Measurements from ENCODE around the gene CIDEC.

Gene CIDEC, protein sequence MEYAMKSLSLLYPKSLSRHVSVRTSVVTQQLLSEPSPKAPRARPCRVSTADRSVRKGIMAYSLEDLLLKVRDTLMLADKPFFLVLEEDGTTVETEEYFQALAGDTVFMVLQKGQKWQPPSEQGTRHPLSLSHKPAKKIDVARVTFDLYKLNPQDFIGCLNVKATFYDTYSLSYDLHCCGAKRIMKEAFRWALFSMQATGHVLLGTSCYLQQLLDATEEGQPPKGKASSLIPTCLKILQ

DNA sequence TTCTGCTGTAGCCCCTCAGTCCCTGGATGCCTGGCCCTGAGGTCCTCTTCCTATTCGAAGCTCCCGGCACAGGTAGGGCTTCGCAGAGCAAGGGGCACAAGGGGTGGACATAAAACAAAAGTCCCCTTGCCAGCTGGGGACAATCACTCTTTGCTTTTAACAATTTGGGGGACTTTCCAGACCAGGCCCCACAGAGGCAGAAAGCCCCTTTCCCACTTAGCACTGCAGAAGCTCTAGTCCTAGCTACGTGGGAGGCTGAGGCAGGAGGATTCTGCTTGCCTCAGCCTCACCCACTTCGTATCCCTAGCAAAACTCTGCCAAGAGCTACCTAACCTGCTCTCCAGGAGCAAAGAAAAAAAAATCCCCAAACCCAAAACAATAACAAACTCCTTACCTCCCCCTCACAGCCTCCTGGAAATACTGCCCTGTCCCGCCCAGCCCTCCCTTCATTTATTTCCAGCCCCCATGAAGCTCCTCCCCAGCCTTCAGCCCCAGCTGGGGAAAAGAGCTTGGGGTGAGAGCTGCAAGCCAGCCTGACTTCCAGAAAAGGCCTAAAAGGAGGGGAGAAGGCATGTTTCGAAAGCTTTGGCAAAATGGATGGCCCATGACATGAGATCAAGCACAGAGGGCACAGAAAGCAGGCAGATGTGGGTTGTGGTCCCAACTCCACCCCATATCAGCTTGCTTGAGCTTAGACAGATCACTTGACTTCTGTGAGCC is at the start of gene CIDEC:
Gene CIDEC (minus strand): TSS at position 424 of the 720 bp plus-strand sequence. CDS start 1,767 bp downstream, outside the sequence.
- Histone ChIP-seq H3K9ac (no peak within 1 kb of the TSS), H3K4me1 (no peaks in the 10 kb centered on the region), H3K27ac (no peak within 1 kb of the TSS), H3K27me3 (no peaks in the 10 kb centered on the region), H4K20me1 (no peaks in the 10 kb centered on the region), H3K4me2 (no peak within 1 kb of the TSS), H3K9me3 (replicated peaks in 1 of 11) (no peaks in the 10 kb centered on the region), H3K4me3 (no peak within 1 kb of the TSS), H3K36me3 (no peaks in the 10 kb centered on the region)
- TF ChIP-seq Cebpa-rat (IDR thresholded peaks at IDR 0.05), result no peak

DNA sequence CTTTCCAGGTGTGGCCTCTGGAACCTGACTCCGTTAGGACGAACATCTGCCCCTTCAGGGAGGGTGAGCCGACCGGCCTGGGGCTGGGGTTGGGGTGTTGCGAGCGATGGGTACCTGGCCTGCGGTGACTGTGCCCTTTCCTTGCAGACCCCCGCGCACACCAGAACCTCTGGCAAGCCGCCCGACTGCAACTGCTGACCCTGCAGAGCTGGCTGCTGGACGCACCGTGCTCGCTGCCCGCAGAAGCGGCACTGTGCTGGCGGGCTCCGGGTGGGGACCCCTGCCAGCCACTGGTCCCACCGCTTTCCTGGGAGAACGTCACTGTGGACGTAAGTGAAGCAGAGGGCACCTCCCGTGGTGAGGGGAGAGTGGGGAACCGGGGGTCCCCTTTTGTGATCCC is 48.1 kb upstream of the CIDEC start:
- Histone ChIP-seq H3K27ac (no peak overlapping the region), H4K20me1 (no peaks in the 10 kb centered on the region), H3K36me3 (peaks cover 0 to 7% (median 0%) of the 10 kb centered on the region in 11 experiments; a peak in 1 of 22 replicates), H3K27me3 (no peaks in the 10 kb centered on the region), H3K9ac (no peak overlapping the region), H3K9me3 (replicated peaks in 1 of 11) (no peaks in the 10 kb centered on the region), H3K4me3 (no peak overlapping the region), H3K4me2 (no peak overlapping the region), H3K4me1 (peaks cover 7 to 14% (median 10%) of the 10 kb centered on the region in 10 experiments; a peak in 18 of 20 replicates)
- no peak for TF ChIP-seq Cebpa-rat (IDR thresholded peaks at IDR 0.05)

DNA sequence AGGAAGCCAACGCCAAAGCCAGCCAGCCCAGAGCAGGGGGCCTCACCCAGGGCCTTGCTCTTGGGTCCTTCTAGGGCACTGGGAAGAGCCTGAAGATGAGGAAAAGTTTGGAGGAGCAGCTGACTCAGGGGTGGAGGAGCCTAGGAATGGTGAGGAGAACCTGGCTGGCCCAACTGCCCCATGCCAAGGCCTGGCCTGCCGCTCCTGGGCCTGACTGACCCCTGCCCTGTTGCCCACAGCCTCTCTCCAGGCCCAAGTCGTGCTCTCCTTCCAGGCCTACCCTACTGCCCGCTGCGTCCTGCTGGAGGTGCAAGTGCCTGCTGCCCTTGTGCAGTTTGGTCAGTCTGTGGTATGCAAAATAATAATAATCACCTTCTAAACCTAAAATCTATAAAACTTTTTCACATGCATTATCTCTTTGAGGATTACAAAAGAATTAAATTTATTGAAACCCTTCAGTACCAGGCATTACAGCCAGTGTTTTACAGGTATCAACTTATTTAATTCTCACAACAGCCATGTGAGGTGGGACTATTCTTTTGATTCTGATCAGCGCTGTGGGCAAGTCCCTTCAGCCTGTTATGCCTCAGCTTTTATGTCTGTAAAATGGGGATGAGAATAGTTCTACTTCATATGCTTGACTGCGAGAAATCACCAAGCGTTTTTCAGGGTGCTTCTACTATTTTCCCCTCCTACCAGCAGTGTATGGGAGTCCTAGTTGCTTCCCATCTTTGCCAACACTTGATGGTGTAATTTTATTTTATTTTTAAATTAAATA is 38.4 kb upstream of the CIDEC start:
- peak overlapping the region in 1 of 11 experiments; percentile 92; a peak in 1 of 22 replicates for H3K4me2 ChIP-seq
- TF ChIP-seq Cebpa-rat (IDR thresholded peaks at IDR 0.05), result no peak
- no peaks in the 10 kb centered on the region for H3K9me3 ChIP-seq (replicated peaks in 1 of 11)
- peaks cover 0 to 24% (median 16%) of the 10 kb centered on the region in 11 experiments; a peak in 17 of 22 replicates for H3K27me3 ChIP-seq
- no peak overlapping the region for H3K27ac ChIP-seq
- no peaks in the 10 kb centered on the region for H4K20me1 ChIP-seq
- H3K4me3 ChIP-seq, result no peak overlapping the region
- H3K9ac ChIP-seq, result 0 out of 22 replicates have a peak overlapping the region, but pooled peaks of 1 of the 11 experiments have one; percentile 8
- peaks cover 31 to 45% (median 40%) of the 10 kb centered on the region in 10 experiments for H3K4me1 ChIP-seq
- H3K36me3 ChIP-seq, result no peaks in the 10 kb centered on the region; a peak in 1 of 22 replicates

DNA sequence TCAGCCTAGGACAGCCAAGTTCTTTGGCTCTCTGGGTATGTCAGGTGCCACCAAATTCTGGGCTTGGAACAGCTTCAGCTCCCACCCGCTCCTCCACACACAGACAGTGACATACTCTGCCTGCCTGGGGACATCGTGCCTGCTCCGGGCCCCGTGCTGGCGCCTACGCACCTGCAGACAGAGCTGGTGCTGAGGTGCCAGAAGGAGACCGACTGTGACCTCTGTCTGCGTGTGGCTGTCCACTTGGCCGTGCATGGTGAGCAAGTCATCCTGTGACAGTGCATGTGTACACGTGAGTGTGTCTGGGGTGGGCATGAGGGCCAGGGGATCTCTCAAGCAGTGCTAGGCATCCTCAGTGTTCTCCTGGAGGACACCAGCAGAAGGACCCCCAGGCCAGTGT is 37.8 kb upstream of the CIDEC start:
- Histone ChIP-seq H3K9me3 (replicated peaks in 1 of 11) (no peaks in the 10 kb centered on the region), H3K9ac (peak overlapping the region in 4 of 11 experiments; percentile 50 to 66 (median 59); a peak in 6 of 22 replicates), H3K36me3 (no peaks in the 10 kb centered on the region; a peak in 1 of 22 replicates), H3K27me3 (peaks cover 0 to 24% (median 16%) of the 10 kb centered on the region in 11 experiments; a peak in 17 of 22 replicates), H3K4me2 (peak overlapping the region in 10 of 11 experiments; percentile 78 to 100 (median 98); a peak in 10 of 22 replicates), H3K4me3 (no peak overlapping the region), H3K4me1 (peaks cover 31 to 47% (median 41%) of the 10 kb centered on the region in 10 experiments), H3K27ac (peak overlapping the region in 3 of 11 experiments; percentile 55 to 66 (median 62); a peak in 2 of 22 replicates), H4K20me1 (no peaks in the 10 kb centered on the region)
- no peak for TF ChIP-seq Cebpa-rat (IDR thresholded peaks at IDR 0.05)

DNA sequence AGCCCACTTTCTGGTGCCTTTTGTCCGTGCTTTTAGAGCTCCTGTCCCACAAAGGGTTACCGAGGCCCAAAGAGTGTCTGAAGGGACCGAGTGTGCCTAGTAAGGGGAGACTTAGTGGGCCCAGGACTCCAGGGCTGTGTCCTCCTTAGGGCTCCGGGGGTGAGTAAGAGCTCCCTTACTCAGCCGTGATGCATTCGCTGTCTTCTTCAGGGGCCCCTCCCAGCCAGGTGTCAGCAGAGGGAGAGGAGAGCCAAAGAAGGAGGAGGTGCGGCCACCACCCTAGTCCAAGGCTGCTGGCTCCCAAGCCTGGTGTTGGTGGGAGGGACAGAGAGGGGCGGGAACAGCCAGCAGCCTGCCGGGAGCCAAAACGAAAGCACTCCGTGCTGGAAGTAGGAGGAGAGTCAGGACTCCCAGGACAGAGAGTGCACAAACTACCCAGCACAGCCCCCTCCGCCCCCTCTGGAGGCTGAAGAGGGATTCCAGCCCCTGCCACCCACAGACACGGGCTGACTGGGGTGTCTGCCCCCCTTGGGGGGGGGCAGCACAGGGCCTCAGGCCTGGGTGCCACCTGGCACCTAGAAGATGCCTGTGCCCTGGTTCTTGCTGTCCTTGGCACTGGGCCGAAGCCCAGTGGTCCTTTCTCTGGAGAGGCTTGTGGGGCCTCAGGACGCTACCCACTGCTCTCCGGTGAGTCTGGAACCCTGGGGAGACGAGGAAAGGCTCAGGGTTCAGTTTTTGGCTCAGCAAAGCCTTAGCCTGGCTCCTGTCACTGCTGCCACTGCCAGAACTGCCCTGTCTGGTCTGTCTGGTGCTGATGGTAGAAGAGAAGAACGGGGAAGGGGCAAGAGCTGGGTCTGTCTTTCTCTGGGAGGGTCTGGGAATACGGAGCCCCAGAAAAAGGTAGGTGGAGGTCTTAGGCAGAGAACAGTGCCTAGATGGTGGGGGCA is 37.0 kb upstream of the CIDEC start, which contains the start of gene IL17RC:
Gene IL17RC (plus strand): TSS at position 365 of the 947 bp plus-strand sequence. CDS start 218 bp downstream, at position 583.
- H3K9ac ChIP-seq, result peak within 1 kb of the TSS; percentile 51 to 82 (median 78)
- H3K27ac ChIP-seq, result peak within 1 kb of the TSS; percentile 14 to 78 (median 60); a peak in 18 of 22 replicates
- peaks cover 38 to 55% (median 43%) of the 10 kb centered on the region in 10 experiments for H3K4me1 ChIP-seq
- no peaks in the 10 kb centered on the region for H3K9me3 ChIP-seq (replicated peaks in 1 of 11)
- peak within 1 kb of the TSS; percentile 55 to 77 (median 64) for H3K4me3 ChIP-seq
- no peaks in the 10 kb centered on the region for H4K20me1 ChIP-seq
- peak within 1 kb of the TSS; percentile 90 to 100 (median 99) for H3K4me2 ChIP-seq
- TF ChIP-seq Cebpa-rat (IDR thresholded peaks at IDR 0.05), result no peak
- peaks cover 0 to 24% (median 16%) of the 10 kb centered on the region in 11 experiments; a peak in 17 of 22 replicates for H3K27me3 ChIP-seq
- no peaks in the 10 kb centered on the region; a peak in 1 of 22 replicates for H3K36me3 ChIP-seq

DNA sequence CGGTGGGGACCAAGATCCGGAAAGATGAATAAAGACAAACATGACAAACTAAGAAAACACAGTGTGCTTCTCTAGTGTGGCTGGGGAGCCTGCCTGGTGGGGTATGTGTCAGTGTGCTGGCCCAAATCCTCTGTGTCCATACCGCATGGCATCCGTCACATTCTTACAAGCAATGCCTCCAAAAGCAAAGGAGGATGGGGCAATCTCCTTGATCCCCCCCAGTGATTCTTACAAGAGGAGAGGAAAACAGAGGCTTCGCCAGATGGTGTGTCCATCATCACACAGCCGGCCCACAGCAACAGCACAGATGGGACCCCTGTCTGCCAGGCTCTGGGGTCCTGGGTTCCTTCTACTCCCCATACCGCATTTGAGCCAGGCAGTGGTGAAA is 36.3 kb upstream of the CIDEC start:
- Histone ChIP-seq H3K4me3 (peak overlapping the region; percentile 21 to 54 (median 43); a peak in 17 of 20 replicates), H3K9me3 (replicated peaks in 1 of 11) (no peaks in the 10 kb centered on the region), H3K27ac (peak overlapping the region in 6 of 11 experiments; percentile 30 to 62 (median 48); a peak in 6 of 22 replicates), H3K4me1 (peaks cover 38 to 61% (median 48%) of the 10 kb centered on the region in 10 experiments), H3K36me3 (no peaks in the 10 kb centered on the region; a peak in 1 of 22 replicates), H3K4me2 (peak overlapping the region; percentile 78 to 100 (median 99)), H3K9ac (peak overlapping the region in 10 of 11 experiments; percentile 31 to 70 (median 62); a peak in 16 of 22 replicates), H4K20me1 (no peaks in the 10 kb centered on the region), H3K27me3 (peaks cover 0 to 24% (median 16%) of the 10 kb centered on the region in 11 experiments; a peak in 17 of 22 replicates)
- TF ChIP-seq Cebpa-rat (IDR thresholded peaks at IDR 0.05), result no peak

DNA sequence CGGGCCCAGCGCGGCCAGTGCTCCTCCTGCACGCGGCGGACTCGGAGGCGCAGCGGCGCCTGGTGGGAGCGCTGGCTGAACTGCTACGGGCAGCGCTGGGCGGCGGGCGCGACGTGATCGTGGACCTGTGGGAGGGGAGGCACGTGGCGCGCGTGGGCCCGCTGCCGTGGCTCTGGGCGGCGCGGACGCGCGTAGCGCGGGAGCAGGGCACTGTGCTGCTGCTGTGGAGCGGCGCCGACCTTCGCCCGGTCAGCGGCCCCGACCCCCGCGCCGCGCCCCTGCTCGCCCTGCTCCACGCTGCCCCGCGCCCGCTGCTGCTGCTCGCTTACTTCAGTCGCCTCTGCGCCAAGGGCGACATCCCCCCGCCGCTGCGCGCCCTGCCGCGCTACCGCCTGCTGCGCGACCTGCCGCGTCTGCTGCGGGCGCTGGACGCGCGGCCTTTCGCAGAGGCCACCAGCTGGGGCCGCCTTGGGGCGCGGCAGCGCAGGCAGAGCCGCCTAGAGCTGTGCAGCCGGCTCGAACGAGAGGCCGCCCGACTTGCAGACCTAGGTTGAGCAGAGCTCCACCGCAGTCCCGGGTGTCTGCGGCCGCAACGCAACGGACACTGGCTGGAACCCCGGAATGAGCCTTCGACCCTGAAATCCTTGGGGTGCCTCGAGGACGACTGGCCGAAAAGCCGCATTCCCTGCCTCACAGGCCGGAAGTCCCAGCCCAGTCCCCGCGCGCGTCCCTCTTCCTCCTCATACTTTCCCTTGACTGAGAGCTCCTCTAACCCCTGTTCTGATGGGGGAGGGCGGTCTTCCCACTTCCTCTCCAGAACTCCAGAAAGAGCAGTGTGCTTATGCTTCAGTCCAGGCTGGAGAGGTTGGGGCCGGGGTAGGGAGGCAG is 35.4 kb upstream of the CIDEC start:
- Histone ChIP-seq H3K27ac (peak overlapping the region; percentile 12 to 78 (median 62); a peak in 20 of 22 replicates), H3K4me3 (peak overlapping the region; percentile 55 to 77 (median 64)), H3K27me3 (peaks cover 0 to 24% (median 16%) of the 10 kb centered on the region in 11 experiments; a peak in 17 of 22 replicates), H4K20me1 (no peaks in the 10 kb centered on the region), H3K9me3 (replicated peaks in 1 of 11) (no peaks in the 10 kb centered on the region), H3K9ac (peak overlapping the region; percentile 69 to 82 (median 78)), H3K36me3 (no peaks in the 10 kb centered on the region; a peak in 1 of 22 replicates), H3K4me1 (peaks cover 38 to 63% (median 48%) of the 10 kb centered on the region in 10 experiments), H3K4me2 (peak overlapping the region; percentile 90 to 100 (median 99))
- no peak for TF ChIP-seq Cebpa-rat (IDR thresholded peaks at IDR 0.05)

Data from BLaER1 treated with 17β-estradiol and CSF1 and Interleukin-3, amounts not matched to agents 10 nM and 100 nM (cell line).